H9 (cell line): ENCODE measurements around the gene LRRC8C. TPM values are rescaled to one million over a fixed set of nuclear protein-coding genes. Genes with fewer than 3 reads are reported as not detected.

Experiments used
- DNase-seq: peaks from one replicate; pipeline ENCODE4 v3.0.0-alpha.2; 2017
- H2AFZ ChIP-seq: one replicate; pipeline ENCODE4 v1.6.1; 2013; ENCODE audit warnings: mild to moderate bottlenecking, low read length, control low read depth, moderate library complexity
- H2AK5ac ChIP-seq: 2 replicates; pipeline ENCODE4 v1.6.1; 2013; ENCODE audit warnings: low read length, control low read depth, mixed read lengths; ENCODE audit not compliant: insufficient read length
- H2BK120ac ChIP-seq: one replicate; pipeline ENCODE4 v1.6.1; 2013; ENCODE audit warnings: low read depth, mild to moderate bottlenecking, low read length, control low read depth, inconsistent platforms; ENCODE audit not compliant: poor library complexity, severe bottlenecking
- H2BK12ac ChIP-seq: 2 replicates; pipeline ENCODE4 v1.6.1; 2013; ENCODE audit warnings: low read length, control low read depth, mixed read lengths, low read depth; ENCODE audit not compliant: insufficient read length
- H2BK15ac ChIP-seq: 2 replicates; pipeline ENCODE4 v1.6.1; 2013; ENCODE audit warnings: low read depth, low read length, control low read depth
- H2BK20ac ChIP-seq: one replicate; pipeline ENCODE4 v1.6.1; 2013; ENCODE audit warnings: low read depth, mild to moderate bottlenecking, low read length, control low read depth, inconsistent platforms; ENCODE audit not compliant: poor library complexity, severe bottlenecking
- H2BK5ac ChIP-seq: 2 replicates; pipeline ENCODE4 v1.6.1; 2013; ENCODE audit warnings: low read length, control low read depth, mixed read lengths; ENCODE audit not compliant: insufficient read length
- H3K14ac ChIP-seq: 2 replicates; pipeline ENCODE4 v1.6.1; 2013; ENCODE audit warnings: low read length, control low read depth; ENCODE audit not compliant: insufficient read depth
- H3K18ac ChIP-seq: 2 replicates; pipeline ENCODE4 v1.6.1; 2013; ENCODE audit warnings: low read depth, mild to moderate bottlenecking, mixed read lengths, low read length, control low read depth; ENCODE audit not compliant: insufficient read length
- H3K23ac ChIP-seq: 2 replicates; pipeline ENCODE4 v1.6.1; 2013; ENCODE audit warnings: low read length, control low read depth, mixed read lengths, low read depth; ENCODE audit not compliant: insufficient read length
- H3K23me2 ChIP-seq: 2 replicates; pipeline ENCODE4 v1.6.1; 2013; ENCODE audit warnings: low read depth, mild to moderate bottlenecking, mixed read lengths, low read length, control low read depth; ENCODE audit not compliant: insufficient read length, poor library complexity, severe bottlenecking
- H3K27ac ChIP-seq: 2 replicates; pipeline ENCODE4 v1.5.1; 2013; ENCODE audit warnings: low read length, control low read depth, mixed read lengths, low read depth; ENCODE audit not compliant: insufficient read length
- H3K27me3 ChIP-seq: 2 replicates; pipeline ENCODE4 v1.6.1; 2013; ENCODE audit warnings: low read length, control low read depth, inconsistent platforms; ENCODE audit not compliant: insufficient read depth
- H3K4ac ChIP-seq: 2 replicates; pipeline ENCODE4 v1.6.1; 2013; ENCODE audit warnings: low read depth, mild to moderate bottlenecking, control low read depth, inconsistent platforms, low read length, moderate library complexity
- H3K4me1 ChIP-seq: 2 replicates; pipeline ENCODE4 v1.6.1; 2013; ENCODE audit warnings: low read length, control low read depth, inconsistent platforms; ENCODE audit not compliant: insufficient read depth
- H3K4me2 ChIP-seq: 2 replicates; pipeline ENCODE4 v1.6.1; 2013; ENCODE audit warnings: low read length, control low read depth, mixed read lengths; ENCODE audit not compliant: insufficient read length, insufficient read depth
- H3K56ac ChIP-seq: 2 replicates; pipeline ENCODE4 v1.6.1; 2013; ENCODE audit warnings: low read depth, mild to moderate bottlenecking, mixed read lengths, low read length, control low read depth; ENCODE audit not compliant: insufficient read length
- H3K79me1 ChIP-seq: 2 replicates; pipeline ENCODE4 v1.6.1; 2013; ENCODE audit warnings: low read depth, mild to moderate bottlenecking, moderate library complexity, low read length, control low read depth, inconsistent platforms; ENCODE audit not compliant: insufficient read depth, poor library complexity, severe bottlenecking
- H3K79me2 ChIP-seq: 2 replicates; pipeline ENCODE4 v1.6.1; 2013; ENCODE audit warnings: low read length, control low read depth, inconsistent platforms; ENCODE audit not compliant: insufficient read depth
- H3K9ac ChIP-seq: 2 replicates; pipeline ENCODE4 v1.6.1; 2013; ENCODE audit warnings: low read length, control low read depth, mixed read lengths; ENCODE audit not compliant: insufficient read length; ENCODE audit errors: extremely low read depth
- H3K9me3 ChIP-seq: one replicate; pipeline ENCODE4 v1.6.1; 2013; ENCODE audit warnings: low read depth, low read length, inconsistent platforms; ENCODE audit not compliant: control insufficient read depth
- H3T11ph ChIP-seq: one replicate; pipeline ENCODE4 v1.6.1; 2013; ENCODE audit warnings: mild to moderate bottlenecking, low read length, control low read depth, inconsistent platforms
- H4K20me1 ChIP-seq: one replicate; pipeline ENCODE4 v1.6.1; 2013; ENCODE audit not compliant: control insufficient read depth, insufficient read length, insufficient read depth
- H4K5ac ChIP-seq: 2 replicates; pipeline ENCODE4 v1.6.1; 2013; ENCODE audit warnings: low read depth, mild to moderate bottlenecking, mixed read lengths, low read length, control low read depth; ENCODE audit not compliant: insufficient read length
- H4K8ac ChIP-seq: replicated peaks from 2 replicates; pipeline ENCODE4 v1.6.1; 2013; ENCODE audit warnings: low read length, control low read depth, mixed read lengths, low read depth; ENCODE audit not compliant: insufficient read length
- H4K91ac ChIP-seq: 2 replicates; pipeline ENCODE4 v1.6.1; 2013; ENCODE audit warnings: low read depth, mild to moderate bottlenecking, moderate library complexity, mixed read lengths, low read length, control low read depth; ENCODE audit not compliant: insufficient read length
- H3K27ac Mint-ChIP-seq, 3 experiments: 2 replicates in 2 of 3; 3 replicates in 1 of 3; pipeline ENCODE4 v1.8.0; 2020 to 2021; ENCODE audit warnings: mixed read lengths in 3 of 3, mild to moderate bottlenecking in 1 of 3, moderate library complexity in 1 of 3
- H3K27me3 Mint-ChIP-seq: 2 replicates; pipeline ENCODE4 v1.8.0; 2021; ENCODE audit warnings: low read depth, mild to moderate bottlenecking, moderate library complexity, mixed read lengths
- H3K36me3 Mint-ChIP-seq, 3 experiments: 2 replicates in 2 of 3; 3 replicates in 1 of 3; pipeline ENCODE4 v1.8.0; 2020 to 2021; ENCODE audit warnings: low read depth in 3 of 3, mixed read lengths in 3 of 3; ENCODE audit not compliant: insufficient read depth in 1 of 3
- H3K4me1 Mint-ChIP-seq, 2 experiments: 2 replicates each; pipeline ENCODE4 v1.8.0; 2020; ENCODE audit warnings: mixed read lengths in 2 of 2
- H3K4me3 Mint-ChIP-seq, 2 experiments: 2 replicates in 1 of 2; 3 replicates in 1 of 2; pipeline ENCODE4 v1.8.0; 2020 to 2021; ENCODE audit warnings: mild to moderate bottlenecking in 2 of 2, mixed read lengths in 2 of 2, moderate library complexity in 1 of 2
- H3K9me3 Mint-ChIP-seq, 2 experiments: 2 replicates in 1 of 2; 3 replicates in 1 of 2; pipeline ENCODE4 v1.8.0; 2020; ENCODE audit warnings: mild to moderate bottlenecking in 2 of 2, mixed read lengths in 2 of 2, moderate library complexity in 1 of 2
- CTCF ChIP-seq: fragments of 200-600 bp; sonication (generic); conservative IDR thresholded peaks from 3 replicates; pipeline ENCODE4 v1.8.0; 2021; ENCODE audit warnings: antibody characterized with exemption, mild to moderate bottlenecking
- WGBS: extraction: QIAGEN DNeasy Blood & Tissue Kit; methylation state at CpG from one replicate; pipeline ENCODE4 v1.1.7; 2013; ENCODE audit warnings: missing lambda C conversion rate, low lambda C conversion rate, mixed read lengths; ENCODE audit not compliant: insufficient read length; ENCODE audit errors: extremely low coverage; 5-methylcytosine and 5-hydroxymethylcytosine counted together
- total RNA-seq: library from RNA; stranded (reverse); gene quantifications from 2 replicates; pipeline ENCODE4 v1.2.1, GENCODE V29; 2021

Gene LRRC8C
- total RNA-seq, 1 experiment from 2014 or later, result 1.9 TPM

DNA sequence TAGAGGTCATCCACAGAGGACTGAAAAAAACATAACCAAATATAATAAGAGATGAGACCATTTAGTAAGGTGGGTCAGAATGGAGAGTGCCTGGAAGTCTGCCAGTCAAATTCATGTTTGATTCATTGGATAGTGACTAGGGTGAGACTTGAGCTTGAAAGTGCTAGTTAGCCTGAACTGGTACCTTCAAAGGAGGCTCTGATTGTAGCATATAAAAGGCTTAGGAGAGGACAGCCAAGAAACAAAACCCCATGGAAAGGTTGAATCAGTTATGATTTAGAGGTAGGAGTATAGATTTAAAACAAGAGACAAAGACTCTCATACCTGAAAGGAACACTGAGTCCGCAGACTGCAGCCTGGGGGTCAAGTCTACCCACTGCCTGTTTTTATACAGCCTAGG is 44.4 kb upstream of the LRRC8C start:
- no CpG with 5 or more reads among the region's 1 CpG for WGBS
- no peak overlapping the region for H3K4me2 ChIP-seq
- no peak overlapping the region for H3K4ac ChIP-seq
- no peak overlapping the region for H3K56ac ChIP-seq
- H3K4me1 ChIP-seq, result peaks cover 2% of the 10 kb centered on the region; the same call in 1 of the 2 replicates
- no peak overlapping the region for H3K27ac Mint-ChIP-seq
- no peaks in the 10 kb centered on the region for H4K20me1 ChIP-seq
- H4K8ac ChIP-seq, result no peak overlapping the region
- no peak overlapping the region for H2AK5ac ChIP-seq
- H3K4me1 Mint-ChIP-seq, result peaks cover 37 to 41% of the 10 kb centered on the region in 2 experiments
- H3K36me3 Mint-ChIP-seq, result peaks cover 0 to 25% (median 24%) of the 10 kb centered on the region in 3 experiments; a peak in 6 of 7 replicates
- no peak overlapping the region for H3T11ph ChIP-seq
- no peaks in the 10 kb centered on the region for H3K27me3 ChIP-seq
- DNase-seq, result no peak
- H2BK20ac ChIP-seq, result no peak overlapping the region
- H3K27me3 Mint-ChIP-seq, result no peaks in the 10 kb centered on the region
- no peak overlapping the region for H2BK12ac ChIP-seq
- H3K79me2 ChIP-seq, result no peaks in the 10 kb centered on the region
- H3K9me3 Mint-ChIP-seq, result no peaks in the 10 kb centered on the region
- no peak overlapping the region for H3K9ac ChIP-seq
- H2AFZ ChIP-seq, result no peak overlapping the region
- H4K91ac ChIP-seq, result no peak overlapping the region
- no peak overlapping the region for H4K5ac ChIP-seq
- no peaks in the 10 kb centered on the region for H3K23me2 ChIP-seq
- H3K79me1 ChIP-seq, result no peaks in the 10 kb centered on the region
- no peak overlapping the region for H2BK15ac ChIP-seq
- no peaks in the 10 kb centered on the region for H3K9me3 ChIP-seq
- H2BK5ac ChIP-seq, result no peak overlapping the region
- H3K27ac ChIP-seq, result no peak overlapping the region
- H3K18ac ChIP-seq, result no peak overlapping the region
- no peak for TF ChIP-seq CTCF
- no peak overlapping the region for H2BK120ac ChIP-seq
- no peak overlapping the region for H3K23ac ChIP-seq
- H3K4me3 Mint-ChIP-seq, result no peak overlapping the region
- H3K14ac ChIP-seq, result no peak overlapping the region
